Endothelial cell of umbilical vein (primary cell): ENCODE measurements around the gene AADAC. TPM values are rescaled to one million over a fixed set of nuclear protein-coding genes. Genes with fewer than 3 reads are reported as not detected.
"Not testable (repeated sequence)": the region's sequence is repeated elsewhere in the genome, so short reads cannot be mapped to it uniquely, and the experiment has no call there.

ENCODE experiments used
- BruUV-seq: library from RNA; stranded (reverse); fragments of 400-500 nt; replicated peaks from 2 replicates; lab custom pipeline; 2021; lab: Mats Ljungman, UMichigan
- CTCF ChIA-PET: fragments of 300-600, 350-600 bp; sonication (Branson Sonifier 250); formaldehyde crosslinking; loops from one replicate; lab custom pipeline; 2021; ENCODE audit warnings: antibody characterized with exemption, inconsistent platforms; lab: Charles Lee
- POLR2A ChIA-PET: fragments of 300-600, 350-600 bp; sonication (Branson Sonifier 250); formaldehyde crosslinking; loops from one replicate; lab custom pipeline; 2021; ENCODE audit warnings: antibody characterized with exemption, inconsistent platforms; lab: Charles Lee
- DNase-seq: peaks from one replicate; pipeline ENCODE4 v3.0.0-alpha.2; 2011; ENCODE audit warnings: low read depth, low spot score
- FAIRE-seq: peaks from 2 replicates; lab custom pipeline; 2011; peaks lifted over from hg19 to GRCh38; lab: Jason Lieb, UNC
- H2AFZ ChIP-seq: 2 replicates; pipeline ENCODE4 v1.6.0; 2012; ENCODE audit warnings: low read depth, low read length, control low read depth, inconsistent platforms
- H3K27ac ChIP-seq: 2 replicates; pipeline ENCODE4 v1.5.1; 2011; ENCODE audit warnings: low read depth, mild to moderate bottlenecking, control low read depth, low read length, moderate library complexity; ENCODE audit not compliant: insufficient read depth
- H3K27me3 ChIP-seq, 2 experiments: 2 replicates each; pipeline versions ENCODE4 v1.6.0 to v1.6.1; 2011; ENCODE audit warnings: low read length in 2 of 2, mixed read lengths in 1 of 2; ENCODE audit not compliant: control insufficient read depth in 2 of 2, insufficient read depth in 2 of 2
- H3K36me3 ChIP-seq, 2 experiments: 2 replicates in 1 of 2; 3 replicates in 1 of 2; pipeline ENCODE4 v1.5.1; 2011; ENCODE audit warnings: low read length in 2 of 2, mild to moderate bottlenecking in 1 of 2, moderate library complexity in 1 of 2; ENCODE audit not compliant: control insufficient read depth in 2 of 2, insufficient read depth in 2 of 2; ENCODE audit errors: extremely low read depth in 1 of 2
- H3K4me1 ChIP-seq: 3 replicates; pipeline ENCODE4 v1.5.1; 2011; ENCODE audit warnings: mild to moderate bottlenecking, low read length; ENCODE audit not compliant: control insufficient read depth, insufficient read depth; ENCODE audit errors: extremely low read depth
- H3K4me2 ChIP-seq: 2 replicates; pipeline ENCODE4 v1.6.1; 2011; ENCODE audit warnings: low read length, control low read depth, mixed read lengths; ENCODE audit not compliant: insufficient read depth
- H3K4me3 ChIP-seq, 3 experiments: fragments of 200-600 bp in 1 of 3; sonication (generic), shearing (Covaris generic) in 1 of 3; replicated peaks in 1 of 3; 2 replicates each; pipeline ENCODE4 v1.5.1; 2011 to 2016; ENCODE audit warnings: control low read depth in 3 of 3, low read length in 3 of 3, mild to moderate bottlenecking in 2 of 3, inconsistent platforms in 1 of 3, low read depth in 1 of 3, moderate library complexity in 1 of 3; ENCODE audit not compliant: insufficient read depth in 1 of 3
- H3K79me2 ChIP-seq: 2 replicates; pipeline ENCODE4 v1.6.0; 2012; ENCODE audit warnings: low read length, inconsistent platforms; ENCODE audit not compliant: control insufficient read depth, insufficient read depth
- H3K9ac ChIP-seq: replicated peaks from 2 replicates; pipeline ENCODE3; 2011; ENCODE audit warnings: low read length, control low read depth; ENCODE audit not compliant: insufficient read depth; ENCODE audit errors: extremely low read depth
- H3K9me1 ChIP-seq: replicated peaks from 3 replicates; pipeline ENCODE4 v1.6.0; 2011; ENCODE audit warnings: mild to moderate bottlenecking, low read length; ENCODE audit not compliant: control insufficient read depth, insufficient read depth; ENCODE audit errors: extremely low read depth
- H3K9me3 ChIP-seq: replicated peaks from 2 replicates; pipeline ENCODE4 v1.5.1; 2012; ENCODE audit warnings: low read length, inconsistent platforms; ENCODE audit not compliant: control insufficient read depth, insufficient read depth
- H4K20me1 ChIP-seq: replicated peaks from 2 replicates; pipeline ENCODE3; 2011; ENCODE audit warnings: mild to moderate bottlenecking, low read length; ENCODE audit not compliant: control insufficient read depth, insufficient read depth; ENCODE audit errors: extremely low read depth
- FOS ChIP-seq: IDR thresholded peaks from 2 replicates; pipeline ENCODE4 v1.6.1; 2011; ENCODE audit warnings: mild to moderate bottlenecking, low read length, moderate library complexity, borderline replicate concordance; ENCODE audit not compliant: insufficient read depth
- MYC ChIP-seq: IDR thresholded peaks from one replicate; pipeline ENCODE4 v1.6.1; 2011; ENCODE audit warnings: mild to moderate bottlenecking, low read depth, low read length
- POLR2A ChIP-seq: IDR thresholded peaks from 2 replicates; pipeline ENCODE4 v1.6.1; 2012; ENCODE audit warnings: low read depth, mild to moderate bottlenecking, control low read depth, low read length
- dilution Hi-C: fragments of 300-500 bp; cut with MboI; formaldehyde crosslinking; loops from one replicate; pipeline ENCODE4 v1.15.0; 2019; ENCODE audit warnings: low sequenced_read_pairs; ENCODE audit not compliant: extremely low pct_ligation_motif_present
- intact Hi-C: fragments of 100-400 bp; cut with micrococcal nuclease; formaldehyde crosslinking; loops from one replicate; pipeline ENCODE4 v1.10.0; 2022
- polyA plus RNA-seq, 4 experiments: library from polyadenylated mRNA; depleted of rRNA in 3 of 4; stranded (reverse) in 3 of 4; unstranded in 1 of 4; fragments of >200 nt; gene quantifications; 2 replicates each; pipeline versions ENCODE4 v1.2.1 to v1.2.3, GENCODE V29; 2011 to 2012; ENCODE audit warnings: missing spikeins in 1 of 4
- total RNA-seq: library from RNA; stranded (reverse); gene quantifications from 2 replicates; pipeline ENCODE4 v1.2.3, GENCODE V29; 2021
- TF ChIP-seq, protein P1 (sequence below): IDR thresholded peaks from 2 replicates; pipeline ENCODE4 v1.6.1; 2011; ENCODE audit not compliant: insufficient read depth, insufficient read length

The AADAC gene
- total and polyA plus RNA-seq, 2 donors (not counting 3 experiments of a cell fraction or from before 2014, with no cell fraction given), result 0.27 to 0.62 TPM

DNA sequence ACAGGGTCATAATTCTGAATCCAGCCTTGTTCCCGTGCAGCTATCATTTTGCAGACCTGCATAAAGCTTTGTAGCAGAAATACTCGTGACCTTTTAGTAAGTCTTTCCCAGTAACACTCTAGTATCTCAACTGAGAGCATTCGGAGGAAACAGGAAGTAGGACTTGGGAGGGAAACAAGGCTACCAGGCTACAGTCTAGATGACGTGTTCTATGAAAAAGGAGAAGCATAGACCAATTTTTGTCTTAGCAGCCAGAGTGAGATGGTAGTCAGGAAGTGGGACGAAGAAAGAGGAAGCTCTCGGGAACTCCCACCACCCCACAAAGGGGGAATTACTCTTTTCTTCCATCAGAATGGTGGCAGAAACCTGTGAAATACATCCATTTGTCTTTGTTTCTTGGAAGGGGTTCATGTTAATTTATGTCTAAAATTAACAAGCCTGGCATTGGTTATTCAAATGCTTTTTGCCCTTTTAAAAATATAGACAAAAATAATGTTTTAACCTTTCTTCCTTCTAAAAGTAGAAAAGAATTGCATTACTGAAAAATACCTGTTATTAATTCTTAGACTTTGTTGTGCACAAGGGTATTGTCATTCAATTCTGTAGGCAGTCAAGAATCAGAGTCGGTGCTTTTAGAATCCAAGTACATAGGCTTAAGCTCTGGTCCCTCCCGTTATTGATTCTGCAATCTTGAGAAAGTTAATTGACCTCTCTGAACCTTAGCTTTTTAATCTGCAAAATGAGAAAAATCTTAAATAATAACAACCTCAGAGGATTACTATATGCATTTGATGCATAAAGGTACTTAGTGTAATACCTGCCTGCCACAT lies 57.9 kb downstream of the AADAC start:
- Histone ChIP-seq H3K27ac (peak overlapping the region; percentile 13), H3K9me1 (no peaks in the 10 kb centered on the region), H3K79me2 (no peaks in the 10 kb centered on the region), H3K9me3 (no peaks in the 10 kb centered on the region), H2AFZ (peak overlapping the region; percentile 98), H3K4me3 (no peak overlapping the region), H3K36me3 (no peaks in the 10 kb centered on the region), H3K4me2 (peak overlapping the region; percentile 5), H3K9ac (no peak overlapping the region), H3K27me3 (no peaks in the 10 kb centered on the region), H4K20me1 (no peaks in the 10 kb centered on the region), H3K4me1 (peaks cover 16% of the 10 kb centered on the region)
- no TSS peak for BruUV-seq
- FAIRE-seq (peak; percentile 78), DNase-seq (peak; percentile 66)
- ChIA-PET CTCF (interaction anchor here (1.2 to 1.4 kb wide), 3 partner anchors 21 to 33 kb away, joined by 3 to 4 read pairs (median 3); no protein-coding TSS in a partner anchor), POLR2A (no interaction called here)
- dilution Hi-C loops (no loop called here), intact Hi-C loops (no loop called here)
- TF ChIP-seq FOS (peak; percentile 8), MYC (no peak)

DNA sequence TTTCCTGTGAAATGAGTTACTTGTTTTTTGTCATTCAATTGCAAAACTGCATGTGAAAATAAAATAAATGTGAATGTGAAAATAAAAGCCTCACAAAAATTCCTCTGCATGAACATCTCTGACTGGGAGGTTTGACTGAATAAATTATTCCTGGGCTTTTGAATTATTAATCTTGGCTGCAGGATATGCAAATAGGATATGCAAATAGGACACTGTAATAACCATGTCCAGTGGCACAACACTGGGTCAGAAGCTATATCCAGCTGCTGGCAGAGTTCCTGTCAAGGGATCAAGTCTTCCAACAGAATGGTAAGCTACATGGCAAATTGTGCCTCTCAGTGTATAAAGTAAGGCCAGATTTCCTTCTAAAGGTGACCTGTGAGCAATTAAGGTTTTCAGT lies 59.5 kb downstream of the AADAC start, which contains the start of gene SUCNR1:
SUCNR1 (plus strand) TSS at position 246 of the 400 bp plus-strand sequence. CDS start 6,250 bp downstream, outside the sequence.
- dilution Hi-C loops, result no loop called here
- Histone ChIP-seq H3K9me1 (no peaks in the 10 kb centered on the region), H3K36me3 (no peaks in the 10 kb centered on the region), H4K20me1 (no peaks in the 10 kb centered on the region), H3K4me1 (peaks cover 12% of the 10 kb centered on the region), H3K9ac (no peak within 1 kb of the TSS), H3K9me3 (no peaks in the 10 kb centered on the region), H3K27ac (no peak within 1 kb of the TSS), H3K4me3 (no peak within 1 kb of the TSS), H3K27me3 (no peaks in the 10 kb centered on the region), H3K79me2 (no peaks in the 10 kb centered on the region), H2AFZ (peak within 1 kb of the TSS; percentile 32), H3K4me2 (no peak within 1 kb of the TSS)
- FAIRE-seq, result no peak
- intact Hi-C loops, result no loop called here
- no peak for DNase-seq
- no peak for TF ChIP-seq POLR2A
- TF ChIP-seq, protein P1, sequence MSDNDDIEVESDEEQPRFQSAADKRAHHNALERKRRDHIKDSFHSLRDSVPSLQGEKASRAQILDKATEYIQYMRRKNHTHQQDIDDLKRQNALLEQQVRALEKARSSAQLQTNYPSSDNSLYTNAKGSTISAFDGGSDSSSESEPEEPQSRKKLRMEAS, result no peak
- POLR2A ChIA-PET, result no interaction called here
- no TSS peak for BruUV-seq
- CTCF ChIA-PET, result no interaction called here

DNA sequence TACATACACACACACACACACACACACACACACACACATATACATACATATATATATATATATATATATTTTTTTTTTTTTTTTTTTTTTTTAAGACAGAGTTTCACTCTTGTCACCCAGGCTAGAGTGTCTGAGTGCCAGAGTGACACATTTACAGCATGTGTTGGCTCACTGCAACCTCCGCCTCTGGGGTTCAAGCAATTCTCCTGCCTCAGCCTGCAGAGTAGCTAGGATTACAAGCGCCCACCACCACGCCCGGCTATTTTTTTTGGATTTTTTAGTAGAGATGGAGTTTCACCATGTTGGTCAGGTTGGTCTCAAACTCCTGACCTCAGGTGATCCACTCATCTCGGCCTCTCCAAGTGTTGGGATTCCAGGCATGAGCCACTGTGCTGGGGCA lies 60.2 kb downstream of the AADAC start:
- H3K4me1 ChIP-seq, result peaks cover 12% of the 10 kb centered on the region
- CTCF ChIA-PET, H3K27me3 ChIP-seq, POLR2A ChIA-PET, H3K27ac ChIP-seq, H3K79me2 ChIP-seq, DNase-seq, H3K4me2 ChIP-seq, H2AFZ ChIP-seq, H3K9me1 ChIP-seq, H3K4me3 ChIP-seq, H3K36me3 ChIP-seq, H4K20me1 ChIP-seq, FAIRE-seq, BruUV-seq, H3K9ac ChIP-seq, intact Hi-C loops, H3K9me3 ChIP-seq, dilution Hi-C loops: not testable (repeated sequence)
